ENCODE data around the gene VASP. TPM values are rescaled to one million over a fixed set of nuclear protein-coding genes. Genes with fewer than 3 reads are reported as not detected.

VASP gene
- total and polyA plus RNA-seq, 2 of the 13 experiments (the other 11 are each of a cell fraction or from before 2014, with no cell fraction given) = 41.8 to 67.1 TPM

DNA sequence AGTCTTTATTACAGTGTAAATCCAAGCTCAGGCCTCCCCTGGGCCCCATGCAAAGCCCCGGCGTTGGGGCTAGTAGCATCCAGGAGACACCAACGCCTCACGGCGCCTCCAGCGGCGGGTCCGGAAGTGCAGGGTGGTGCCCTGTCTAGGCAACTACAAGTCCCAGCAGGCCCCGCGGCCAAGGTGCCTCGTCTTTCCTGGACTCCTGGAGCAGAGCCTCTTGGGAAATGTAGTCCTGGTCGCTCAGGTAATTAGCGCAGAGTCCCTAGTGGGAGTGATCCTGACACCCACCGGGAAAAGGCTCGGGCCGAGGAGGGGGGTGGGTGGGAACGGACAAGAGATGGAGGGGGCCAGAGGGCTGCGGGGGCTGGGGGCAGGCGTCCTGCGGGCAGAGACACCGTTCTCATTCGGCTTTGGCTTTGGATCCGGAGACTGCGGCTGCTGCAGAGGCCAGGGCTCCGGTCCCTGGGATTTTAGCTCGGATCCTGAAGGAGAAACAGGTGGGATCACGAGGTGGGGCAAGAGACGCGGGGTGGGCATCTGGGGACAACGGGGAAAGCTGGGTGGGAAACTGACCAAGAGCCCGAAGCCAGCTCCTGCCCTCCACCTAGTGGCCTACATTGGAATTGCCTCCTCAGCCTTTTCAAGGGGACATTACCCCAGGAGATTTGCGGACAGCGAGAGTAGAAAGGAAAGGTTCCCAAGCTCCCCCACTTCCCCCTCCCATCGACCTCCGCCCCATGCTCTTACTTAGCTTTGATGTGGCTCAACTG lies 21.8 kb upstream of the VASP start (continued):
- TF ChIP-seq, protein P1, sequence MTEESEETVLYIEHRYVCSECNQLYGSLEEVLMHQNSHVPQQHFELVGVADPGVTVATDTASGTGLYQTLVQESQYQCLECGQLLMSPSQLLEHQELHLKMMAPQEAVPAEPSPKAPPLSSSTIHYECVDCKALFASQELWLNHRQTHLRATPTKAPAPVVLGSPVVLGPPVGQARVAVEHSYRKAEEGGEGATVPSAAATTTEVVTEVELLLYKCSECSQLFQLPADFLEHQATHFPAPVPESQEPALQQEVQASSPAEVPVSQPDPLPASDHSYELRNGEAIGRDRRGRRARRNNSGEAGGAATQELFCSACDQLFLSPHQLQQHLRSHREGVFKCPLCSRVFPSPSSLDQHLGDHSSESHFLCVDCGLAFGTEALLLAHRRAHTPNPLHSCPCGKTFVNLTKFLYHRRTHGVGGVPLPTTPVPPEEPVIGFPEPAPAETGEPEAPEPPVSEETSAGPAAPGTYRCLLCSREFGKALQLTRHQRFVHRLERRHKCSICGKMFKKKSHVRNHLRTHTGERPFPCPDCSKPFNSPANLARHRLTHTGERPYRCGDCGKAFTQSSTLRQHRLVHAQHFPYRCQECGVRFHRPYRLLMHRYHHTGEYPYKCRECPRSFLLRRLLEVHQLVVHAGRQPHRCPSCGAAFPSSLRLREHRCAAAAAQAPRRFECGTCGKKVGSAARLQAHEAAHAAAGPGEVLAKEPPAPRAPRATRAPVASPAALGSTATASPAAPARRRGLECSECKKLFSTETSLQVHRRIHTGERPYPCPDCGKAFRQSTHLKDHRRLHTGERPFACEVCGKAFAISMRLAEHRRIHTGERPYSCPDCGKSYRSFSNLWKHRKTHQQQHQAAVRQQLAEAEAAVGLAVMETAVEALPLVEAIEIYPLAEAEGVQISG (CRISPR knock-in tag; IDR thresholded peaks at IDR 0.05) = peak; percentile 88
- TF ChIP-seq ELF3 (CRISPR knock-in tag; IDR thresholded peaks at IDR 0.05) (no peak; the same call in 1 of the 2 replicates), ZNF317 (CRISPR knock-in tag; IDR thresholded peaks at IDR 0.05) (no peak), ATF1 (CRISPR knock-in tag; IDR thresholded peaks at IDR 0.05) (no peak), ZNF451 (CRISPR knock-in tag; IDR thresholded peaks at IDR 0.05) (no peak), ZNF264 (CRISPR knock-in tag; IDR thresholded peaks at IDR 0.05) (no peak), ZBTB42 (CRISPR knock-in tag; IDR thresholded peaks at IDR 0.05) (no peak), RBM39 (IDR thresholded peaks at IDR 0.05; ENCODE audit: low read depth, low read length, poor library complexity, severe bottlenecking) (no peak), ZNF160 (CRISPR knock-in tag; IDR thresholded peaks at IDR 0.05) (no peak), ZNF530 (CRISPR knock-in tag; IDR thresholded peaks at IDR 0.05; ENCODE audit: low read depth) (no peak), FLYWCH1 (CRISPR knock-in tag; IDR thresholded peaks at IDR 0.05) (no peak), GTF3A (CRISPR knock-in tag; conservative IDR thresholded peaks at IDR 0.05) (no peak), ZNF747 (CRISPR knock-in tag; IDR thresholded peaks at IDR 0.05; ENCODE audit: borderline replicate concordance) (no peak)
- TF ChIP-seq, protein P2, sequence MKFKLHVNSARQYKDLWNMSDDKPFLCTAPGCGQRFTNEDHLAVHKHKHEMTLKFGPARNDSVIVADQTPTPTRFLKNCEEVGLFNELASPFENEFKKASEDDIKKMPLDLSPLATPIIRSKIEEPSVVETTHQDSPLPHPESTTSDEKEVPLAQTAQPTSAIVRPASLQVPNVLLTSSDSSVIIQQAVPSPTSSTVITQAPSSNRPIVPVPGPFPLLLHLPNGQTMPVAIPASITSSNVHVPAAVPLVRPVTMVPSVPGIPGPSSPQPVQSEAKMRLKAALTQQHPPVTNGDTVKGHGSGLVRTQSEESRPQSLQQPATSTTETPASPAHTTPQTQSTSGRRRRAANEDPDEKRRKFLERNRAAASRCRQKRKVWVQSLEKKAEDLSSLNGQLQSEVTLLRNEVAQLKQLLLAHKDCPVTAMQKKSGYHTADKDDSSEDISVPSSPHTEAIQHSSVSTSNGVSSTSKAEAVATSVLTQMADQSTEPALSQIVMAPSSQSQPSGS (CRISPR knock-in tag; IDR thresholded peaks at IDR 0.05) = 0 out of 2 replicates have a peak, but pooled peaks have one; percentile 23
- TF ChIP-seq, protein P3, sequence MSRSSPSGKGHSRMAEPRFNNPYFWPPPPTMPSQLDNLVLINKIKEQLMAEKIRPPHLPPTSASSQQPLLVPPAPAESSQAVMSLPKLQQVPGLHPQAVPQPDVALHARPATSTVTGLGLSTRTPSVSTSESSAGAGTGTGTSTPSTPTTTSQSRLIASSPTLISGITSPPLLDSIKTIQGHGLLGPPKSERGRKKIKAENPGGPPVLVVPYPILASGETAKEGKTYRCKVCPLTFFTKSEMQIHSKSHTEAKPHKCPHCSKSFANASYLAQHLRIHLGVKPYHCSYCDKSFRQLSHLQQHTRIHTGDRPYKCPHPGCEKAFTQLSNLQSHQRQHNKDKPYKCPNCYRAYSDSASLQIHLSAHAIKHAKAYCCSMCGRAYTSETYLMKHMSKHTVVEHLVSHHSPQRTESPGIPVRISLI (CRISPR knock-in tag; IDR thresholded peaks at IDR 0.05; ENCODE audit: borderline replicate concordance) = no peak
- TF ChIP-seq, protein P4, sequence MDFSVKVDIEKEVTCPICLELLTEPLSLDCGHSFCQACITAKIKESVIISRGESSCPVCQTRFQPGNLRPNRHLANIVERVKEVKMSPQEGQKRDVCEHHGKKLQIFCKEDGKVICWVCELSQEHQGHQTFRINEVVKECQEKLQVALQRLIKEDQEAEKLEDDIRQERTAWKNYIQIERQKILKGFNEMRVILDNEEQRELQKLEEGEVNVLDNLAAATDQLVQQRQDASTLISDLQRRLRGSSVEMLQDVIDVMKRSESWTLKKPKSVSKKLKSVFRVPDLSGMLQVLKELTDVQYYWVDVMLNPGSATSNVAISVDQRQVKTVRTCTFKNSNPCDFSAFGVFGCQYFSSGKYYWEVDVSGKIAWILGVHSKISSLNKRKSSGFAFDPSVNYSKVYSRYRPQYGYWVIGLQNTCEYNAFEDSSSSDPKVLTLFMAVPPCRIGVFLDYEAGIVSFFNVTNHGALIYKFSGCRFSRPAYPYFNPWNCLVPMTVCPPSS (IDR thresholded peaks at IDR 0.05) = no peak
- TF ChIP-seq, protein P5, sequence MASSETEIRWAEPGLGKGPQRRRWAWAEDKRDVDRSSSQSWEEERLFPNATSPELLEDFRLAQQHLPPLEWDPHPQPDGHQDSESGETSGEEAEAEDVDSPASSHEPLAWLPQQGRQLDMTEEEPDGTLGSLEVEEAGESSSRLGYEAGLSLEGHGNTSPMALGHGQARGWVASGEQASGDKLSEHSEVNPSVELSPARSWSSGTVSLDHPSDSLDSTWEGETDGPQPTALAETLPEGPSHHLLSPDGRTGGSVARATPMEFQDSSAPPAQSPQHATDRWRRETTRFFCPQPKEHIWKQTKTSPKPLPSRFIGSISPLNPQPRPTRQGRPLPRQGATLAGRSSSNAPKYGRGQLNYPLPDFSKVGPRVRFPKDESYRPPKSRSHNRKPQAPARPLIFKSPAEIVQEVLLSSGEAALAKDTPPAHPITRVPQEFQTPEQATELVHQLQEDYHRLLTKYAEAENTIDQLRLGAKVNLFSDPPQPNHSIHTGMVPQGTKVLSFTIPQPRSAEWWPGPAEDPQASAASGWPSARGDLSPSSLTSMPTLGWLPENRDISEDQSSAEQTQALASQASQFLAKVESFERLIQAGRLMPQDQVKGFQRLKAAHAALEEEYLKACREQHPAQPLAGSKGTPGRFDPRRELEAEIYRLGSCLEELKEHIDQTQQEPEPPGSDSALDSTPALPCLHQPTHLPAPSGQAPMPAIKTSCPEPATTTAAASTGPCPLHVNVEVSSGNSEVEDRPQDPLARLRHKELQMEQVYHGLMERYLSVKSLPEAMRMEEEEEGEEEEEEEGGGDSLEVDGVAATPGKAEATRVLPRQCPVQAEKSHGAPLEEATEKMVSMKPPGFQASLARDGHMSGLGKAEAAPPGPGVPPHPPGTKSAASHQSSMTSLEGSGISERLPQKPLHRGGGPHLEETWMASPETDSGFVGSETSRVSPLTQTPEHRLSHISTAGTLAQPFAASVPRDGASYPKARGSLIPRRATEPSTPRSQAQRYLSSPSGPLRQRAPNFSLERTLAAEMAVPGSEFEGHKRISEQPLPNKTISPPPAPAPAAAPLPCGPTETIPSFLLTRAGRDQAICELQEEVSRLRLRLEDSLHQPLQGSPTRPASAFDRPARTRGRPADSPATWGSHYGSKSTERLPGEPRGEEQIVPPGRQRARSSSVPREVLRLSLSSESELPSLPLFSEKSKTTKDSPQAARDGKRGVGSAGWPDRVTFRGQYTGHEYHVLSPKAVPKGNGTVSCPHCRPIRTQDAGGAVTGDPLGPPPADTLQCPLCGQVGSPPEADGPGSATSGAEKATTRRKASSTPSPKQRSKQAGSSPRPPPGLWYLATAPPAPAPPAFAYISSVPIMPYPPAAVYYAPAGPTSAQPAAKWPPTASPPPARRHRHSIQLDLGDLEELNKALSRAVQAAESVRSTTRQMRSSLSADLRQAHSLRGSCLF (CRISPR knock-in tag; IDR thresholded peaks at IDR 0.05; ENCODE audit: borderline replicate concordance) = no peak
